CD4-positive, alpha-beta T cell treated with Interleukin-4 for 4 hours (primary cell): ENCODE data around the gene FRG2B.
"Not testable (repeated sequence)": the region's sequence is repeated elsewhere in the genome, so short reads cannot be mapped to it uniquely, and the experiment has no call there.

Experiments
- DNase-seq: peaks from one replicate; pipeline ENCODE4 v3.0.0-alpha.2; 2020

The FRG2B gene

GRCh38 chr10:133592716-133593115, 33.9 kb downstream of the FRG2B start:
- no peak for DNase-seq

GRCh38 chr10:133590970-133591359, 35.6 kb downstream of the FRG2B start:
- no peak for DNase-seq

- no peak for DNase-seq
Observed at GRCh38 chr10:133590226-133590969, 36.2 kb downstream of the FRG2B start.

GRCh38 chr10:133577037-133577436, 49.6 kb downstream of the FRG2B start:
- not testable (repeated sequence) for DNase-seq
